Suppressor macrophage (primary cell): ENCODE data around the gene VPS51.
"Not testable (repeated sequence)": the region's sequence is repeated elsewhere in the genome, so short reads cannot be mapped to it uniquely, and the experiment has no call there.

ENCODE experiments used
- DNase-seq, 4 experiments: peaks; one replicate each; pipeline ENCODE4 v3.0.0-alpha.2; 2020 to 2022

The VPS51 gene

GRCh38 chr11:65134952-65135632 is 39.1 kb downstream of the VPS51 start:
- peak; percentile 89 to 96 (median 94) for DNase-seq

DNA sequence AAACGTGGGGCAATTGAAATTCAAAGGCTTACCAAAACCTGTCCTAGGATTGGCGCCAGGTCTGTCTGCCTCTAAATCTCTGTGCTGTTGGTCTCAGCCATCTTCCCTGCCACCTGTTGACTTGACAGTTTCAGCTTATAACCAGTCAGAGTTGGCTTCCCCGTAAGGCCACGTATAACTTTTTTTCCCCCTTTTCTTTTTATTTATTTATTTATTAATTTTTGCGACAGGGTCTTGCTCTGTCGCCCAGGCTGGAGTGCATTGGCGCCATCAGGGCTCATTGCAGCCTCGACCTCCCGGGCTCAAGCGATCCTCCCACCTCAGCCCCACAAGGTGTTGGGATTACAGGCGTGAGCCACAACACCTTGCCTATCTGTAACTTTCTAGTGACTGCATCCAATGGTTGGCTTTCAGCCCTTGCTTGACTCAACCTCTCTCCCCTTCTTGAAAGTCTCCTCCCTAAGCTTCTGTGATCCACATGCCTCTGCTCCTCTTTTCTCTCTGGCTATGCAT is 39.7 kb downstream of the VPS51 start:
- DNase-seq, result no peak

DNA sequence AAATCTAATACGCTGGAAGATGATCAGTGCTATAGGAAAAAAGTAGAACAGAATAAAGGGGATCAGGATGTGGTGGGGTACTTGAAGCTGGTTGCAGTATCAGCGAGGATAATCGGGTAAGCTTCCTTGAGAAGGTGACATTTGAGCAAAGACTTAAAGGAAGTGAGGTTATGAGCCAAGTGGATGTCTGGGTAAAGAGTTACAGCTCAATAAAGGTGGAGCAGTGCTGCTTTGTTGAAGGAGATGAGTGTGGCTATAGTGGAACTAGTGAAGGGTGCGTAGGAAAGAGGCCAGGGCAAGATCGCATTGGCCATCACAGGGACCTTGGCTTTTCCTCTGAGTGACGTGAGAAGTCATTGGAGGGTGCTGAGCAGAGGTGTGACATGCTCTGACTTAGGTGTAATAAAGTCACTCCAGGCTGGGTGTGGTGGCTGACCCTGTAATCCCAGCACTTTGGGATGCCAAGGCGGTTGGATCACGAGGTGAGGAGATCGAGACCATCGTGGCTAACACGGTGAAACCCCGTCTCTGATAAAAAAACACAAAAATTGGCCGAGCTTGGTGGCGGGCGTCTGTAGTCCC is 40.6 kb downstream of the VPS51 start:
- DNase-seq, result no peak

- peak in 2 of 4 experiments; percentile 16 to 29 for DNase-seq
Observed at GRCh38 chr11:65141896-65142494, 46.0 kb downstream of the VPS51 start.

DNA sequence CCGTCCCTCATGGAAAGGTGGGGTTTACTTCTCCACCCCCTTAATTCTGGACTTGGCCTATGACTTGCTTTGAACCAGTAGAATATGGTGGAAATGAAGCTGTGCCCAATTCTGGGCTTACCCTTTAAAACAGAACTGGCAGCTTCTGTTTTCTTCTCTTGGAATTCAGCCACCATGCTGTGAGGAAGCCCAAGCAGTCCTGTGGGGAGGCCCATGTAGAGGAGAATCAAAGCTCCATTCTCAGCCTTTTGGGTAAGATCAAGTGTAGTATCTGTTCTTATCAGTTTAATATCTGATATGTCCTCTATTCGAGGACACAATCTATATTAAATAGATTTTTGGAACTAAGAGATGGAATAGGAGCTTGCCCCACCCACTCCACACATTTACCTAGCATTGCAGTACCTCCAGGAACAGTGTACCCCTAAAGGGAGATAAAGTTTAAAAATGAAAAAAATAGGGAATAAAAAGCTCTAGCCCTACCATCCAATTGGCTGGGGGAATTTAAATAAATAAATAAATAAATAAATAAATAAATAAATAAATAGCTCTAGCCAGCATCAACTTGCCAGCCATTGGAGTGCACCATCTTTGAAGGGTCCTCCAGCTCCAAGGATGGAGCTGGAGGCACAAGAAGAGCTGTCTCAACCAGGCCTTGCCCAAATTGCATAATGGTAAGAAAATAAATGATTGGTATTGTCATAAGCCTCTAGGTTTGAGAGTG is 51.5 kb downstream of the VPS51 start:
- no peak for DNase-seq

GRCh38 chr11:65148657-65149056 is 52.6 kb downstream of the VPS51 start:
- no peak for DNase-seq

DNA sequence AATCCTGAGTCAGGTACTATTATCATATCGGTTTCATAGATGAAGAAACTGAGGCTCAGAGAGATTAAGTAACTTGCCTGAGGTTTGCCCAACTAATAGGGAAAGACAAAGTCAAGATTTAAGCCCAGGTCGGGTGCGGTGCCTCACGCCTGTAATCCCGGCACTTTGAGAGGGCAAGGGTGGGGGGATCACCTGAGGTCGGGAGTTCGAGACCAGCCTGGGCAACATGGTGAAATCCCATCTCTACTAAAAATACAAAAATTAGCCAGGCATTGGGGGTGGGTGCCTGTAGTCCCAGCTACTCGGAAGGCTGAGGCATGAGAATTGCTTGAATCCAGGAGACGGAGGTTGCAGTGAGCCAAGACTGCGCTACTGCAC is 54.1 kb downstream of the VPS51 start:
- DNase-seq, result not testable (repeated sequence)

GRCh38 chr11:65150509-65151299 is 54.7 kb downstream of the VPS51 start:
- DNase-seq, result peak; percentile 94 to 97 (median 96)

DNA sequence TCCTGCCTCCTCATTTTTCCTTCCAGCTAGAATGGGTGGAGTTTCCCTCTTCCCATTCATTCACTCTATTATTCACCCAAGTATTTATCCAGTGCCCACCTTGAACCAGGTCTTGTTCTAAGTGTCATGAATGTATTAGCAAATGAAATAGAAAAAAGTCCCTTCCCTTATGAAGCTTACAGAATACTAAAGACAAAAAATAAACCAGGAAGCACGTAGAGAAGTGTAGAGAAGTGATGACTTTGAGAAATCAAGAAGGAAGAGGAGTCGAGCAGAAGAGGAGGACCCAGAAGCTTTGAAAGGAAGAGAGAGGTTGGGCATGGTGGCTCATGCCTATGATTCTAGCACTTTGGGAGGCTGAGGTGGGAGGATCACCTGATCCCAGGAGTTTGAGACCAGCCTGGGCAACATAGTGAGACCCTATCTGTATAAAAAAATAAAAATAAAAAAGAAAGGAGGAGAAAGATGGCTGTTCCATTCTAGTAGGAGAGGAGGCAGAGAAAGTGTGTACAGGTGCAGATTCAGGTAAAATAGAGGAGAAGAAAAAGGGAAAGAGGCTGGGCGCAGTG is 55.4 kb downstream of the VPS51 start:
- DNase-seq, result peak; percentile 28 to 75 (median 58)

DNA sequence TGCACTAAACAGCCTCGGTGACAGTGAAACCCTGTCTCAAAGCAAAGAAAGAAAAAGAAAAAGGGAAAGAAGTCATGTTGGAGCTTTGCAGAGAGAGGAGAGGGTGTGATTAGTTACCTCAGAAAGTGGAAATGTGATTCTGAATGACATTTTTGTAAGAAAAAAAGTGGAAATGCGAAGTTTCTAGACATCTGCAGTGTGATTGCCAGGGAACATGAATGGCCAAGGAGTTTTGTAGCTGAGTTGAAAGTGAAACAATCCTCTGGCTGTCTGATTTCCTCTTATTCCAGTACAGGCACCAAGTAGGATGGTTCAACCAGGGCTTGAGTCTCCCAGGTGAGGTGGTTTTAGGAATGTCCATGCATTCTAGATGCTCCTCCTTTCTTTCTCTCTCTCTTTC is 56.1 kb downstream of the VPS51 start:
- DNase-seq, result peak; percentile 27 to 58 (median 41)

GRCh38 chr11:65156256-65156655 is 60.2 kb downstream of the VPS51 start:
- DNase-seq, result peak in 1 of 4 experiments; percentile 28

- no peak for DNase-seq
Observed at GRCh38 chr11:65156926-65157325, 60.9 kb downstream of the VPS51 start.

- DNase-seq, result peak in 3 of 4 experiments; percentile 26 to 40 (median 31)
Observed at GRCh38 chr11:65157336-65157735, 61.3 kb downstream of the VPS51 start.

GRCh38 chr11:65159012-65159411 is 63.0 kb downstream of the VPS51 start:
- DNase-seq, result no peak

DNA sequence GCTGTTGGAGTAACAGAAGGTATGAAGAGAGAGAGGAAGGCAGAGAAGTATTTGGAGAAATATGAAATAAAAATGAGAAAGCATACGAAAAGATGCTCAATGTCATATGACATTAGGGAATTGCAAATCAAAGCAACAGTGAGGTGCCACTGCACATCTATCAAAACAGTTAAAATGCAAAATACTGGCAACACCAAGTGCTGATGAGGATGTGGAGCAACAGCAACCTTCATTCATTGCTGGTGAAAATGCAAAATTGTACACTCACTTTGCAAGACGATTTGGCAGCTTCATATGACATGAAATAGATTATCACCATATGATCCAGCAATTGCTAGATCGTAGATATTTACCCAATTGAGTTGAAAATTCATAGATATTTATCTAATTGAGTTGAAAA is 64.6 kb downstream of the VPS51 start:
- no peak for DNase-seq
